ENCODE results near the gene MRRF.

DNA sequence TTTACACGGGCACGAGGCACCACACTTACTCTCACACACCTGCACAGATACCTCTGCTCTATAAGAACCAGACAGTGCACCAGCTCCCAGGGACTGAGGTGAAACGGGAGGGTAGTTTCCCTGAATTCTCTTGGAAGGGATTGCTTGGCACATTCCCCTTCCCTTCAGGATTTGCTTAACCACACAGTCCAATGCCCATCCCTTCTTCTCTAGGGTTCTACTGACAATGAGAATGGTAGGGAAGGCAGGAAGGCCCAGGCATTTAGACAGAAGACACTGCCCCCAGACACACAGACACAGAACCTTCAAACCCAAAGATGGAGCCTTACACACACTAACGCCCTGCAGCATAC lies 35.2 kb upstream of the MRRF start:
- TF ChIP-seq CTCF (IDR thresholded peaks at IDR 0.05), result no peak
- no peak for TF ChIP-seq POLR2A (IDR thresholded peaks at IDR 0.05)

Measured in tibial nerve (tissue), 3 donors.